Coronary artery (tissue), 2 donors: Measurements from ENCODE around the gene HNRNPUL2.

Experiments
- DNase-seq: peaks from one replicate; pipeline ENCODE4 v3.0.0-alpha.2; 2017; ENCODE audit warnings: low spot score
- H3K27ac ChIP-seq, 2 donors: fragments of 200-600 bp; sonication (generic); one replicate each; pipeline ENCODE4 v1.5.1; 2016 to 2019
- H3K4me3 ChIP-seq: fragments of 200-600 bp; sonication (generic); 2 replicates; pipeline ENCODE4 v1.5.1; 2016; ENCODE audit warnings: mild to moderate bottlenecking, moderate library complexity
- CTCF ChIP-seq: fragments of 200-600 bp; sonication (generic); IDR thresholded peaks from one replicate; pipeline ENCODE4 v1.5.1; 2019; ENCODE audit warnings: antibody characterized with exemption

HNRNPUL2 gene

GRCh38 chr11:62667460-62667859 is 59.8 kb downstream of the HNRNPUL2 start:
- no peak overlapping the region for H3K4me3 ChIP-seq
- no peak overlapping the region for H3K27ac ChIP-seq
- no peak for TF ChIP-seq CTCF

DNA sequence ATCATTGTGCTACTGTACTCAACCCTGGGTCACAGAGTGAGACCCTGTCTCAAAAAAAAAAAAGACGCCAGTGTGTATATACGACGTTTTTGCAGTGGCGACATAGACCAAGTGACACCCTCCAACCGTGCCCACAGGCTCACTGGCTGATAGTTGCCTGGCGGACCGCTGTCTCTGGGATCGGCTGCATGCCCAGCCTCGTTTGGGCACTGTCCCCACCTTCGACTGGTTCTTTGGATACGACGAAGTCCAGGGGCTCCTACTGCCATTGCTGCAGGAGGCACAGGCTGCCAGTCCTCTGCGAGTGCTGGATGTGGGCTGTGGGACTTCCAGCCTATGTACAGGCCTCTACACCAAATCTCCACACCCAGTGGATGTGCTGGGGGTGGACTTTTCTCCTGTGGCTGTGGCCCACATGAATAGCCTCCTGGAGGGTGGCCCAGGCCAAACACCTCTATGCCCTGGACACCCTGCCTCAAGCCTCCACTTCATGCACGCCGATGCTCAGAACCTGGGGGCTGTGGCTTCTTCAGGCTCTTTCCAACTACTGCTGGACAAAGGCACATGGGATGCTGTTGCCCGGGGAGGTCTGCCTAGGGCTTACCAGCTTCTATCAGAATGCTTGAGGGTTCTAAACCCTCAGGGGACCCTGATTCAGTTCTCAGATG is 60.9 kb downstream of the HNRNPUL2 start:
- H3K27ac ChIP-seq: peak overlapping the region; percentile 55 to 93
- TF ChIP-seq CTCF: no peak
- peak overlapping the region; percentile 86 for H3K4me3 ChIP-seq
- no peak for DNase-seq

More at GRCh38 chr11:62667460-62667859, 59.8 kb downstream of the HNRNPUL2 start:
- DNase-seq: no peak

- no peak for TF ChIP-seq CTCF
- Histone ChIP-seq H3K27ac (peak overlapping the region; percentile 55 to 93), H3K4me3 (peak overlapping the region; percentile 86)
- peak; percentile 84 for DNase-seq
Observed at GRCh38 chr11:62665599-62666258, 61.5 kb downstream of the HNRNPUL2 start.

- DNase-seq: peak; percentile 98
- TF ChIP-seq CTCF: no peak
- Histone ChIP-seq H3K27ac (peak within 1 kb of the TSS; percentile 55 to 93), H3K4me3 (peak within 1 kb of the TSS; percentile 86)
Observed at GRCh38 chr11:62665075-62665598, 62.1 kb downstream of the HNRNPUL2 start, which contains the start of the genes C11orf98 and CSKMT. TSS of gene C11orf98 (minus strand) at chr11:62665210. CDS start at chr11:62665169, 41 bp downstream. TSS of gene CSKMT (plus strand) at chr11:62665312. CDS start at chr11:62665880, 568 bp downstream.

GRCh38 chr11:62664405-62665074 is 62.7 kb downstream of the HNRNPUL2 start:
- no peak for DNase-seq

More at GRCh38 chr11:62664405-62665074, 62.7 kb downstream of the HNRNPUL2 start:
- Histone ChIP-seq H3K4me3 (peak overlapping the region; percentile 86), H3K27ac (peak overlapping the region; percentile 55 to 93)
- no peak for TF ChIP-seq CTCF
